ENCODE data around the gene GRK5. TPM values are rescaled to one million over a fixed set of nuclear protein-coding genes. Genes with fewer than 3 reads are reported as not detected.
"Not testable (repeated sequence)": the region's sequence is repeated elsewhere in the genome, so short reads cannot be mapped to it uniquely, and the experiment has no call there.

Gene GRK5
- total RNA-seq, 4 donors from 2014 or later, result 5.4 to 13.0 (median 10.6) TPM

GRCh38 chr10:119178372-119179119 is 28.8 kb upstream of the GRK5 start, which contains the start of gene PRDX3:
Gene PRDX3, minus strand, starts transcription at chr10:119178812. Its CDS starts 22 bp downstream, at chr10:119178790.
- 0% methylated on average over 24 to 30 of the region's 45 CpGs for WGBS, 2 donors
- peak; percentile 91 to 99 for DNase-seq (ENCODE audit: low spot score in 2 of 2)
- intact Hi-C loops (cut with DNase I; ENCODE audit: low total_unique reads), result no loop called here
- TF ChIP-seq CTCF (IDR thresholded peaks at IDR 0.05) (no peak), POLR2A (IDR thresholded peaks at IDR 0.05) (peak in 1 of 2 donors; percentile 58)
- H3K4me3 ChIP-seq (ENCODE audit: low read depth, poor library complexity, severe bottlenecking), result peak within 1 kb of the TSS; percentile 40

- H3K4me3 ChIP-seq (ENCODE audit: low read depth, poor library complexity, severe bottlenecking); DNase-seq (ENCODE audit: low spot score in 2 of 2); intact Hi-C loops (cut with DNase I; ENCODE audit: low total_unique reads): not testable (repeated sequence)
- WGBS, 2 donors, result 96 to 98% methylated on average over 7 of the region's 7 CpGs
Measured at GRCh38 chr10:119180850-119181400, 26.4 kb upstream of the GRK5 start.

DNA sequence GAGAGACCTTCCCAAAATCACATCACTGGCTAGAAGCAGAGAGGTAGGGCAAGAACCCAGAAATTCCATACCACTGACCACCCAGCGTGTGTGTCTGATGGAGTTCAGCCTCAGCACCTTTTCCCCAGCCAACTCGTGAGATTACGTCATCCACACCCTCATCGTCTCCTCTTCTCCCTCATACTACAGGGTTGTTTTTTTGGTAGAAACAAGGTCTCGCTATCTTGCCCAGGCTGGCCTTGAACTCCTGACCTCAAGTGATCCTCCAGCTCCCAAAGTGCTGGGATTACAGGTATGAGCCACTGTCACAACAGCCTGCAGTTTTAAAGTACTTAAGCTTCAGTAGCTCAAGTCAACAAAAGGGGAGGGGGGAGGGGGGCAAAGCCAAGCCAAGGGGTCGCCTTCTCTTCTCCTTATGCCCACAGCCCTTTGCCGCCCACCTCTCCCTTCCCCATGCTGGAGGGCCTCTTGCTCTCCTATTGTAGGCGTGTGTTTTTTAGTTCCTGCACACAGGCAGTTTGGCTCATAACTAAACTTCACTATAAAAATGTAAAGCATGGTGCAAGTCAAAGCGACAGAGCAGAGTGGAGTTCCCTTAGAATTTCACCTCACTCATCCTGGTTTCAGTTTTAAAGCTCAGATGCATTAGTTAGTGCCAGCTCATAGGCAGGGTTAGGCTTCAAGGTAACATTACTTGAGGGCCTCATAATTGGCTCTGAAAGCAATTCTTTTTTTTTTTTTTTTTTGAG is 23.5 kb upstream of the GRK5 start:
- TF ChIP-seq POLR2A (IDR thresholded peaks at IDR 0.05), result no peak
- intact Hi-C loops (cut with DNase I; ENCODE audit: low total_unique reads), result no loop called here
- no peak overlapping the region for H3K4me3 ChIP-seq (ENCODE audit: low read depth, poor library complexity, severe bottlenecking)
- WGBS, 2 donors, result 82 to 83% methylated on average over 9 of the region's 9 CpGs
- DNase-seq (ENCODE audit: low spot score in 2 of 2), result no peak

DNA sequence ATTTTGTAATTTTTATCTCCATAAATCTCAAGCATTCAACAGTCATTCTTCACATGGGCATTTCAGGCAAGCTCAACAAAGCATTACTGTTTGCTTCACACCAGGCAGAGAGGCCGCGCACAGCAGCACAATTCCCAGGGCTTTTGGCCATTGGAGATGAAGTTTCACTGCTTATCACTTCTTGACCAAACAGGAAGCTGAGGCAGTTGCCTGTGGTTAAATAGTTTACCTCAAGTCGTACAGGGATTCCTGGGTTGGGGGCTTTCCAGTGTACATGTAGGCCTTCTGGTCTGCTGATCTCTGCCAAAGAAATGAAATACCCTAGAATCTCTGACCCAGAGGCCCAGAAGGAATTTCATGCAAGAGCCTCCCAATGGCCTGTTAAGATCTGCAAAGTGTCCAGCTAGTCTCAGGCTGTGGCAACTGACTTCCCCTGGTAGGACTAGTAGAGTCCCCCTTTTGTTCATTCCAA is 17.5 kb upstream of the GRK5 start:
- TF ChIP-seq CTCF (IDR thresholded peaks at IDR 0.05) (no peak), POLR2A (IDR thresholded peaks at IDR 0.05) (no peak)
- DNase-seq (ENCODE audit: low spot score in 2 of 2), result no peak
- intact Hi-C loops (cut with DNase I; ENCODE audit: low total_unique reads), result no loop called here
- H3K4me3 ChIP-seq (ENCODE audit: low read depth, poor library complexity, severe bottlenecking), result no peak overlapping the region
- WGBS, 2 donors, result 60 to 74% methylated on average over 3 of the region's 3 CpGs

DNA sequence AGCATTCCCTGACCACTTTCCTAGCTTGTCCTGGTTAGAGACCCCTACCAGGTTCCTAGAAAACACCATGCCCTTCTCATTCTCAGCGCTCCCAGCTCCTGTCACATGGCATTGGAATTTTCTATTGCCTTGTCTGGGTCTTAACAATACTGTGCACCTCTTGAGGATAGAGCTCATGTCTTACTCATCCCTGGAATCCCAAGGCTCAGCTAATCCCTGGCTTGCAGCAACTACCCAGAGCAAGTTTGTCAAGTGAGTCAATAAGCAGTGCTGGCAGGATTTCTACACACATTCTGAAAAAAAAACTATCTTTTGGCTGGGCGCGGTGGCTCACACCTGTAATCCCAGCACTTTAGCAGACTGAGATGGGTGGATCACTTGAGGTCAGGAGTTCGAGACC is 17.0 kb upstream of the GRK5 start:
- intact Hi-C loops (cut with DNase I; ENCODE audit: low total_unique reads), result no loop called here
- 58 to 65% methylated on average over 4 of the region's 4 CpGs for WGBS, 2 donors
- DNase-seq (ENCODE audit: low spot score in 2 of 2), result no peak
- no peak for TF ChIP-seq POLR2A (IDR thresholded peaks at IDR 0.05)
- TF ChIP-seq CTCF (IDR thresholded peaks at IDR 0.05), result no peak
- no peak overlapping the region for H3K4me3 ChIP-seq (ENCODE audit: low read depth, poor library complexity, severe bottlenecking)

DNA sequence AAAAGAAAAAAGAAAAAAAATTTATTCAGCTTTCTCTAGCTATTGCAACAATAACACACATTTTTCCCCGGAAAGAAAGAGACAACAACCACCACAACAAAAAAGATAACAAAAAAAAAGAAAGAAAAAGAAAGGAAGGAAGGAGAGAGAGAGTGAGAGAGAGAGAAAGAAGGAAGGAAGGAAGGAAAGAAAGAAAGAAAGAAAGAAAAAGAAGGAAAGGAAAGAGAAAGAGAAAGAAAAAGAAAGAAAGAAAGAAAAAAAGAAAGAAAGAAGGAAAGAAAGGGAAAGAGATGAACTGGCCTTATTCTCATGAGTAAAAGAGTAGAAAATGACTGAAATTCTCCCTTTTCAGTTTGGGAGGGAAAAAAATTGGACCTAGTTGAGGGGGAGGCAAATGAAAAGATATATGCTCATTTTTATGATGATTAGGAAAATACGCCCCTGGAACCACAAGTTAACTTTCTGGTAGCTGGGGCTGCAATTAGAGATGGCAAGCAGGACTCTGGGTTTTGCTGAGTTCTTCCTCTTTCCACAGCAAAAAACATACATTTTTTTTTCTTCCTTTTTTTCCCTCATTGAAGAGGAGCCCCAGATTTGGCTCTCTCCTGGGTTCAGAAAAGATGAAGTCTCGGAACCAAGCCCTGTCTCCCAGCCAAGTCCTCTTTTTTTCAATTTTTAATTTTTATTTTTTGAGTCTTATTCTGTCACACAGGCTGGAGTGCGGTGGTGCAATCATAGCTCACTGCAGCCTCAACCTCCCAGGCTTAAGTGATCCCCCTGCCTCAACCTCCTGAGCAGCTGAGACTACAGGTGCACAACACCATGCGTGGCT is 16.2 kb upstream of the GRK5 start:
- no peak for DNase-seq (ENCODE audit: low spot score in 2 of 2)
- intact Hi-C loops (cut with DNase I; ENCODE audit: low total_unique reads), result no loop called here
- WGBS, 2 donors, result 55 to 66% methylated on average over 5 of the region's 5 CpGs
- TF ChIP-seq CTCF (IDR thresholded peaks at IDR 0.05) (no peak), POLR2A (IDR thresholded peaks at IDR 0.05) (no peak)
- no peak overlapping the region for H3K4me3 ChIP-seq (ENCODE audit: low read depth, poor library complexity, severe bottlenecking)

Measured in lower leg skin (tissue), 4 donors.